NCI-H446 (cell line): ENCODE measurements around the gene GRIN3B.

Experiments
- DNase-seq, 2 experiments: peaks; one replicate each; lab custom pipeline; 2025; lab: John Stamatoyannopoulos, UW

GRIN3B gene

DNA sequence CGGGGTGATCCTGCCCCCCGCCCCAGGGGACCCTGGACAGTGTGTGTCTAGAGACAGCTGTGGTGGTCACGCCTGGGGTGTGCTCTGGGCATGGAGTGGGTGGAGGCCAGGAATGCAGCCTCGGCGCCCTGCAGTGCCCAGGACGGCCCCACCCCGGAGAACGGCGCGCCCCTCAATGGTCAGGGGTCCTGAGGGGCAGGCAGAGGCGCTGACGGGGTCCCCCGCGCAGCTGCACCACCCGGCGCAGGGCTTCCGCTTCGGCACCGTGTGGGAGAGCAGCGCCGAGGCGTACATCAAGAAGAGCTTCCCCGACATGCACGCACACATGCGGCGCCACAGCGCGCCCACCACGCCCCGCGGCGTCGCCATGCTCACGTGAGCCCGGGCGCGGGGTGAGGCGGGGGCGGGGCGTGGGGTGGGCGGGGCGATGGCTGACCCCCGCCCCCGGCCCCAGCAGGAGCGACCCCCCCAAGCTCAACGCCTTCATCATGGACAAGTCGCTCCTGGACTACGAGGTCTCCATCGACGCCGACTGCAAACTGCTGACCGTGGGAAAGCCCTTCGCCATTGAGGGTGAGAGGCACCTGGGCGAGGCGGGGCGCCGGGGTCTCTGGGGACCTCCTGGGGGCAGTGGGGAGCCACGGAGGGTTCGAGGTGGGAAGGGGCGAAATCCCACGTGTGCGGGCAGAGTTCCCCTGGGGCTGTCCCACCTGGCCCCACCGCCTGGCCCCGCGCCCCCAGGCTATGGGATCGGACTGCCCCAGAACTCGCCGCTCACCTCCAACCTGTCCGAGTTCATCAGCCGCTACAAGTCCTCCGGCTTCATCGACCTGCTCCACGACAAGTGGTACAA lies 7.4 kb downstream of the GRIN3B start:
- no peak for DNase-seq

DNA sequence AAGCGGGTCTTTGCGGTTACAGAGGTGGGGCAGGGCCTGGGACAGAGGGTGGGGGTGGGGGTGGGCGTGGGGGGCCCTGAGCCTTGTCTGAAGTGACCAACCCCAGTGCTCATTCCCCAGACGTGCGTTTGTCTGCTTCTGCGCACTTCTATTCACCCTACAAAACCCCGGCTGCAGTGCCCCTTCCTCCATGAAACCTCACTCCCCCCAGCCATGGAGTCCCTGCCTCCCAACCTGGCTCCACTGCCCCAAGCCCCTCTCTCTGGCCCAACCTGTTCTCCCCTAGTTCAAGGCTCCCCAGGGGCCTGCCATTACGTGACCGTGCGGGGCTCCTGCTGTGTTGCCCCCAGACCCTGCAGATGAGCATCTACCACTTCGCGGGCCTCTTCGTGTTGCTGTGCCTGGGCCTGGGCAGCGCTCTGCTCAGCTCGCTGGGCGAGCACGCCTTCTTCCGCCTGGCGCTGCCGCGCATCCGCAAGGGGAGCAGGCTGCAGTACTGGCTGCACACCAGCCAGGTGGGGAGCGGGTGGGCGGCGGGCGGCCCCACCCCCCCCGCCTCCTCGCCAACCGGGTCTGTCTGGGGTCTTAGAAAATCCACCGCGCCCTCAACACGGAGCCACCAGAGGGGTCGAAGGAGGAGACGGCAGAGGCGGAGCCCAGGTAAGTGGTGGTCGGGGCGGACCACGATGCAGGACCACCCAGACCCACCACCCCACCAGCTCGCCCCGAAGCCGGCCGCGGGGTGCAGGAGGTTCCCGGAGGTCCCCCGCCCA lies 8.2 kb downstream of the GRIN3B start:
- DNase-seq: no peak

DNA sequence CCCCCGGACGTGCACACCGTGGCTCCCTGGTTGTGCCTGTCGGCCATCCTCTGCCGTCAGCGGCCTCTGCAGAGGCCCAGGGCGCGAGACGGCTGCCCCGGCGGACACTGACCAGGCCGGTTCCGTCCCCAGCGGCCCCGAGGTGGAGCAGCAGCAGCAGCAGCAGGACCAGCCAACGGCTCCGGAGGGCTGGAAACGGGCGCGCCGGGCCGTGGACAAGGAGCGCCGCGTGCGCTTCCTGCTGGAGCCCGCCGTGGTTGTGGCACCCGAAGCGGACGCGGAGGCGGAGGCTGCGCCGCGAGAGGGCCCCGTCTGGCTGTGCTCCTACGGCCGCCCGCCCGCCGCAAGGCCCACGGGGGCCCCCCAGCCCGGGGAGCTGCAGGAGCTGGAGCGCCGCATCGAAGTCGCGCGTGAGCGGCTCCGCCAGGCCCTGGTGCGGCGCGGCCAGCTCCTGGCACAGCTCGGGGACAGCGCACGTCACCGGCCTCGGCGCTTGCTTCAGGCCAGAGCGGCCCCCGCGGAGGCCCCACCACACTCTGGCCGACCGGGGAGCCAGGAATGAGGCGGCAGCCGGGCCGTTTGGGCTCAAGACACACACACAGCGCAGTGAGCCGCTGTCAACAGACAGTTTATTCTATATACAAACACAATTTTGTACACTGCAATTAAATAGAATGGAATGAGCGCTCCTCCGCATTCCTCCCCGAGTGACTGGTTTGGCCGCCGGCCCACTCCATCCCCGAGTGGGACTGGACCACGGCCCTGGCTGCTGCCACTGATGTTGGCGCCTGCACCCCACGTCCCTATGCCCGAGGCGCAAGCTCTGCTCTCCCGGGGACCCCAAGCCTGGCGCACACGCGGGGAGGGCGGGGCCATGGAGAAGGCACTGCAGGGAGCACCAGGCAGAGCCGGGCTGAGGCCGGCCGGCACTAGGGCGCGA lies 9.1 kb downstream of the GRIN3B start:
- DNase-seq: no peak

DNA sequence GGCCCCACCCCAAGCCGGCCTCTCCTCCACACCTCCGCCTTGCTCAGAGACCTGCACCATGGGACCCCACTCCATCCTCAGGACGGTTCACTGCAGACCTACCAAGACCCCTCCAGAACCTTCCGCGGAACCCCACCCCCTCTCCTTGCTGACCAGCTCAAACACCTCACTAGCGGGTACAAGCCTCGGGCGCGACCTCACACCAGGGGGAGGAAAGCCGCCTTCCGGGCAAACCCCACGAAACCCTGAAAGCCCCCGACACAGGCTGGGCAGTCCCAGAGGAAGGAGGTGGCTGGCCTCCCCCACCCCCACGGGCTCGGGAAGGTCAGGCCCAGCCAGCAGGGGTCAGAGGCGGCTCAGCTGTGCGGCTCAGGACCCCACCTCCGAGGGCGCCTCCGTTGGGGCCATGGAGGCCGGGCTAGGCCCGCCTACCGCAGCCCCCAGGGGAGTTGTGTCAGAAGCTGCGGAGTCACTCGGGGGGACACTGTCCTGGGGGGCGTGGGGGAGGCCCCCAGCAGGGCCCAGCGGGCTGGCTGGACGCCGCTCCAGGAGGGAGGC lies 9.8 kb downstream of the GRIN3B start:
- no peak for DNase-seq

DNA sequence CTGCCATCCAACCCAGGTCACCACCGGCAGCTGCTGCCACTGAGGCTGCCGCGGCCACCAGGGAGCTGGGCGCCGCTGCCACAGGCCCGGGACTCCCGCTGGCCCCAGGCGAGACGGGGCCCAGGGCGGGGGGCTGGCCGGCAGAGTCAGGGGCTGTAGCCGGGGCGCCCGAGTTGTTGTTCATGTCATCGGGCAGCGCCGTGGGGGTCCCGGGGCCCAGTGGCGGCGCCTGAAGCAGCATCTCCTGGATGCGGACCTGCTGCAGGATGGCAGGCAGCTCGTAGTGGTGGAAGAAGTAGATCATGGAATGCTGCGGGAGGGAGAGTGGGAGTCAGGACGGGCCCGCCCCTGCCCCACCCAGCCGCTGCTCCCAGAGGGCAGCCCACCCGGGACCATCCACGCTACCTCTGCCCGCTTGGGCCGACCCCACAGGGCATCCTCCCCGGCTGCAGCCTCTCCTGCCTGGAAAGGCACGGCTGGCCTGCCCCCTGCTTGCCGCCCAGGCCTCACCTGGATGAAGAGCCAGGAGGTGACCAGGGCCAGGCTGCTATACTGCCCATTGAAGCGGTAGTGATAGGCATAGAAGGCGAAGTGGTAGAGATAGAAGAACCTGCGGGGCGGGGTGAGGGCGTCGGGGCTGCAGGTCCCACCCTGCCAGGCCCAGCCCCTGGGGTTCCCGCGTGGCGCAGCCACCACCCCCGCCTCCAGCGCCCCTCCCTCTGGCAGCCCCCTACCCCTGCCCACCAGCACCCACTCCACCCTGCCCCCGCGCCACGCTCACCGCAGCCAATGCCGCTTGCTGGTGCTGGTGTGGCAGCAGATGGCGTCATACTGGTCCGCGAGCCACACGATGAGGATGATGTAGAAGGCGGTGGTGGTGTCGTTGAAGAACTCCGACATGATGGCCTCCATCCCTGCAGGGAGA lies 10.6 kb downstream of the GRIN3B start:
- no peak for DNase-seq

DNA sequence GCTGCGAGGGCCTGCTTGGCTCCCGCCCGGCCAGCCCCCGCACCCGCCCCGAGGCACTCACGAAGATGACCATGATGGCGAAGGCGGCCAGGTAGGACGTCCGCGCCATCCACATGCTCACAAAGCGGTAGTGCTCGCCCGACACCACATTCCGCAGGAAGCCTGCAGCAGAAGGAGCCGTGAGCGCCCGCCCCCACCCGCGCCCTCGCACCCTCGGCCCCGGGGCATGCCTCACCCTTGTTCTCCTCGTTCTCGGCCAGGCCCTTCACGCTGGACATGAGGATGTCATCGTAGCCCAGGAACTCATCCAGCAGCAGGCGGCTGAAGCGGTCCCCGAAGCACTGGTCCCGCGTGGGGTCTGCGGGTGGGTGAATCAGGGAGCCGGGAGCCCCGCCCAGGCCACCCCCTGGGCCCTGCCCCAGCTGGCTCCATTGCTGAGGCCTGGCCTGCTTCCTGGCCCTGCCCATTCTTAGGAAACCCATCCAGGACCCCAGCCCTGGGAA lies 11.7 kb downstream of the GRIN3B start:
- DNase-seq: no peak

DNA sequence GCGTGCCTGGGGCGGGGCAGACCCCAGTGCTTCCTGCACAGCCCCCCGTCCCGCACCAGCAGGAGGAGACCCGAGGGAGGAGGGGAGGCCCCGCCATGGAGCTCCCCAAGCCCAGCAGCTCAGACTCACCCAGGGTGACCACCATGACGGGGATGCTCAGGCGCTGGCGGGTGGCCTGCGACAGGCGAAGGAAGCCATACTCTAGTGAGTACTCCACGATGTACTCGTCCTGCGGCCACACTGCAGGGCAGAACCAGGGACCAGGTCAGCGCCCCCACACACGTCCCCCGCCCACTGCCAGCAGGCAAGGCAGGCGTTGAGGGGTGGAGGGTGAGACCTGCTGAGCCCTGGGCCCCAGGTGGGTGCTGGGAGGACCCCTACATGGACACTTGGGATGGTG lies 12.1 kb downstream of the GRIN3B start:
- no peak for DNase-seq

DNA sequence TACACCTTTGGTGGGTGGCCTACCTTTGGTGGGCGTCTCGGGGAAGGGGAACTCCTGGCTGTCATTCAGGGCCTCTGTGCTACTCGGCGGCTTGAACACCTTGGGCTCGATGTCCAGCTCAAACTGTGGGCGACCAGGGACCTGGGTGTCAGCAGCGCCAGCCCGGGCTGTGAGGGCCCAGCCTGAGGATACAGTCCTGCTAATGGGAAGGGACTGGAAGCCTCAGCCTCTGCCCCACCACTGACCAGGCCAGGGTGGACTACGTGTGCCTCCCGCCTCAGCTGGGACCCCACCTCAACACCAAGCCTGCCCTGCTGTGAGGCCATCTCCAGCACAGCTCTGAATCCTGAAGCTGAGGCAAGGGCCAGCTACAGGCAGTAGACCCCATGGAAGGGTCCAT lies 13.0 kb downstream of the GRIN3B start:
- DNase-seq: no peak

DNA sequence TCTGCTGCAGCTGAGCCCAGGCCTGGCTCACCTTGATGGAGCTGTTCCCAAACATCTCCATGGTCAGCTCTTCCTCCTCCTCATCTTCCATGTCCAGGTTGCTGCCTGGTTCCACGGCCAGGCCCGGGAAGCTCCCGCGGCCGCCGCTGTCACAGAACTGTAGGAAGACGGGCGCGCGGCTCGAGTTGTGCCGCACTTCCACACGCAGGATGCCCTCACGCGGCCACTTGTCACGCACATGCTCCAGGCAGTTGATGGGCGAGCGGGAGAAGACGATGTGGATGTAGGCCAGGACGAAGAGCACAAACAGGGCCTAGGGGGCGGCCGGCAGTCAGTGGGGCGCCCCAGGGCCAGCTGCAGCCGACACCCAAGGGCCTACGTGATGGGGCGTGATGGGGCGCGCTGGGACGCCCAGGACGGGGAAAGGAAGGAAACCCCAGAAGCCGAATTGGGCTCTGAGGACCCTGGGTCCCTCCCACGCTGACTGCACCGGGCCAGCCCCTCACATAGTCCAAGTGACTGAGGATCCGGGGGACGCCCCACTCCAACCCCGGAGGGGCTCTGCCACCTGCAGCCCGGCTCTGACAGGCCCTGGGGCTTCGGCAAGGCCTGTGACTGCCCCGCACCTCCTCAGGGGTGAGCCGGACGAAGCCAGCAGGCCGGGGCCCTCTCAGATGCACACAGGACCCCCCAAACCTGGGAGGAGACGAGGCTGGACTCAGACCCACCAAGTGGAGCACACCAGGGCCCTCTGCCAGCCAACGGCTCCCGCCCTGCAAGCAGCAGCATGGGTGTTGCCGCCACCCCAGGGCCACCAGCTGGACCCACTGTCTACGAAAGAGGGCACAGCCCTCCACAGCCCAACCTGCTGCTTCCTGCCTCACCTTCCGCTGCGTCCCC lies 14.2 kb downstream of the GRIN3B start:
- no peak for DNase-seq

DNA sequence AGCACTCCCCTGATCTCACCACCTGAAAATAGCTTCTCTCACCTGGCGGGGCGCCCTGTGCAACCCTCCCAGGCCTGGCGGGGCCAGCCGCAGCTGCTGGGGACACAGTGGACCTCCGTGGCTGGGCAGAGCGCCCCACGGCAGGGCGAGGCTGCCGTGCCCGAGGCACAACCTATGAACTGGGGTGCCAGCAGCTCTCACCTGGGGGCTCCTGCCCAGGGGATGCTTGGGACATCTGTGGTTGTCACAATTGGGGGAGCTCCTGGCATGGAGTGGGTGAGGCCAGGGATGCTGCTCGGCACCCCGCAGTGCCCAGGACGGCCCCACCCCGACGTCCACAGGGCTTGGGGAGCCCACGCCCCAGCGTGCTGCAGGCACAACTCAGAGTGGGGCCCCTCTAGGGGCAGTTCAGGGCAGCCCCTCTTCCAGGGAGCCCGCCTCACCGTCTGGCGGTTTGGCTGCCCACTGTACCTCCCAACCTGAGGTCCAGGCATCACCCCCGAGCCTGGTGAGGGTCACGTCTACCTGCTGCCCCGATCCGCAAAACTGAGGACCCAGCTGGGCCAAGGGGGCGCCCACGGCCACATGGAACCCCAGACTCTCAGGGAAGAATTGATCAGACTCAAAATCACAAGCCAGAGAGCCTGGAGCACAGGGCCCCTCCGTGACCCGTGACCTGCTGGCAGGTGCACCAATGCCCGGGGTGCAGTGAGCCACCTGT lies 15.0 kb downstream of the GRIN3B start:
- DNase-seq: no peak

DNA sequence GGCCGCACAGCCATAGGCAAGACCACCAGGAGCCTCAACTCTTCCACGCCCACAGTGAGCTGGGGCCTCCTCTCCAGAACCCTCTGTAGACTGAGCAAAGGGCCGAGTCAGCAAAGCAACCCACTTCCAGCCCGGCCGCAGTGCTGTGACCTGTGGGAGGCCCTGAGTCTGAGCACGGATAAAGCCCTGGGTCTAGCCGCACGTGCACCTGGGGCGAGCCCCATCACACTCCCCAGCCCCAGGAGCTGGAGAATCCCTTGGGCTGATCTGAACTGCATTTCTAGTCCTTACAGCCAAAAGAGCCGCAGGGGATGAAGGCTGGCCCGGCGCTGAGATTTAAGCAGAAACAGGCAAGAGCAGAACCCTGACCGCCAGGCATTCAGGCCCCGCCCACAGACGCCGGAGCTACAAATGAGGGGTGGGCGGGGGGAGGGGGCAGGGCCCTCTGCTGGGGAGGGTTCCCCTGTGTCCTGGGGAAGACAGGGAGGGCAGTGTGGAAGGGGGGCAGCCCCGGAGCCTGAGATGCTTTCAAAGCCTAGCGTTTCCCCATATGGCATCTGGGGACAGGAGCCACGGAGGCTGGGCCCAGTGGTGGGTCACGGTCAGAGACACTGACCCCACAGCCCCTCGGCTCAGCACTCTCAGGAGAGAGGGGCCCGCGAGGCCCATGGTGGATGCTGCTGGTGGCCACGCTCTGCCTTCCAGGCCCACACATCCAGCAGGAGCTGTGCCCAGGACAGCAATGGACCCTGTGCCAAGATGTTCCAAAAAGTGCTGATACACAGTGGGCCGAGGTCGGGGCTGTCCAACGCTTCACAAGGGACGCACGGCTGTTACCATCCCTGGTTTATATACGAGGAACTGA lies 15.8 kb downstream of the GRIN3B start:
- no peak for DNase-seq

DNA sequence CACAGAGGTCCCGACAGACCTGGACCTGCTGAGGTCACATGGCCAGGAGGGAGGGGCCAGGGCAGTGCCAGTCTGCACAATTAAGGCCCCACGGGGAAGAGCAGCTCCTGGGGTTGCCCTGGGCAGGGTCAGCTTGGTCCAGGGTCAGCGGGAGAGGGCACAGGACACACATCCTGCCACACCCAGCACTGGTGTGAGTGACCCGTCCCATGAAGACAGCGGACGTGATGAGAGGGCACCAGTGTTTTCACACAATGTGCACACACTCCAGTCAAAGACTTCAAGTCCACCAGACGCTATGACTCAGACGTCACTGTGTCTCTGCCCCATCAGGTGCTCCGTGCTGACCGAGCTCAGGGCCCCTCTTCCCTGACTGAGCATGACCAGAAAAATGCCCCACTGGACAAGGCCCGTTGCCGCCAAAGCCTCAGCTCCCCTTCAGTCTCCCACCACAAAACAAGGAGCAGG lies 16.5 kb downstream of the GRIN3B start:
- DNase-seq: no peak

DNA sequence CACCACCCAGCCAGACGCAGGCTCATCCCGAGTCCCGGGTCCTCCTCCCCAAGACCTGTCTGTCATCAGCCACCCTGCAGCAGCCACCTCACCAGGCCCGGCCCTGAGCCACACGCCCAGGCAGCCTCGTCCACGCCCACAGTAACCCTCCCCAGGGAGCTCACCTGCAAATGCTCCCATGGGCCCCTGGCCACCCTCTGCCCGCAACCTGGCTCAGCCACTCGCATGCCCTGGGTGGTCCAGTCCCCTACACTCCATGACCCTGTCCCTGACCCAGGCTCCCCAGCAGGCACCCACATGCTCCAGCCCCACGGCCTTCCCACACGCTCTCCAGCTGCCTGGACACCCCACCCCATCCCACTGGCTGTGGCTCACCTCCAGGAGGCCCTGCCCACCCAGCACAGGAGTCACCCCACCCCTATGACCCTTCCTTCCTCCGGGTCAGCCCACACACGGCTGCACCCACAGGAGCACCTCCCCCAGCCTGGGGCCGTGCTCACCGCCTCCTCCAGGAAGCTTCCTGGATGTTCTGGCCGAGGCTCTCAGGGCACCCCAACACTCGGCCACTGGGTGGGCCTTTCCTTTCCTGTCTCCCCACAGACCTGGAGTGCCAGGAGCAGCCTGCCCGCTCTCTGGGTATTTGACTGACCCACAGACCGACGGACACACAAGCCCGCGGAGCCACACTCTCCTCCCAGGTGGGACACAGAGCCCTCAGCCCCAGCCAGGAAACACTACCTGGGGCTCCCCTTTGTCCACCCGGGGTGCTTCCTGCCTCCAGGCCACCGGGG lies 17.1 kb downstream of the GRIN3B start:
- no peak for DNase-seq

DNA sequence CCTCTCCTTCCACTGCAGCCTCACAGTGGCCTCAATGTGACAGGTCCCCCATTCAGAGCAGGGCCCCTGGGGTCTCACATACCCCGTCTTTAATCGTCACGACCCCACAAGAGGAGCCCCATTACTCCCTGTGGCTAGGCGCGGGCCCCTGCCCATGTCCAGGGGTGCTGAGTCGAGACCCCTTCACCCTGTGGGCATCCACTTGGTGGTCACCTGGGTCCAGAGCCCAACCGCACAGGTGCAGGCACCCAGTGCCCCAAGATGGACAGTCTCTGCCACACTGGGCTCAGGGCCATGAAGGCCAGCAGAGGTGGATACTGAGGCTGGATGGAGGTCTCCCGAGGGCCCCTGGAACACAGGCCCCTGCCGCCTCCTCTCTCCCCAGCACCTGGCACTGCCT lies 17.7 kb downstream of the GRIN3B start:
- no peak for DNase-seq

DNA sequence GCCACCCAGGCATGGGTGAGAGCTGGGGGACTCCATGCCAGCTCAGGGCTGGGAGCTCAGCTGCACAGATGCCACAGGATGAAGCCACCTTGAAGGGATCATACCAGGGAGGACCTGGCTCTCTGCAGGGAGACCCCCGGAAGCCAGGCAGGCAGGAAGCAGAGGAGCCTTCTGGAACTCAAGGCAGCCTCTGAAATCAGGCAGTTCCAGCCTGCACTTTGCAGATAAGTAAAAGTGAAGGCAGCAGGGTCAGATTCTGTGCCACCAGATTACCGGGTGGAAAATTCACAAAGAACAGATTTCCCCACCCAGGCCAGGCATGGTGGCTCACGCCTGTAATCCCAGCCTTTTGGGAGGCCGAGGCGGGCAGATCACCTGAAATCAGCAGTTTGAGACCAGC lies 18.2 kb downstream of the GRIN3B start:
- no peak for DNase-seq

DNA sequence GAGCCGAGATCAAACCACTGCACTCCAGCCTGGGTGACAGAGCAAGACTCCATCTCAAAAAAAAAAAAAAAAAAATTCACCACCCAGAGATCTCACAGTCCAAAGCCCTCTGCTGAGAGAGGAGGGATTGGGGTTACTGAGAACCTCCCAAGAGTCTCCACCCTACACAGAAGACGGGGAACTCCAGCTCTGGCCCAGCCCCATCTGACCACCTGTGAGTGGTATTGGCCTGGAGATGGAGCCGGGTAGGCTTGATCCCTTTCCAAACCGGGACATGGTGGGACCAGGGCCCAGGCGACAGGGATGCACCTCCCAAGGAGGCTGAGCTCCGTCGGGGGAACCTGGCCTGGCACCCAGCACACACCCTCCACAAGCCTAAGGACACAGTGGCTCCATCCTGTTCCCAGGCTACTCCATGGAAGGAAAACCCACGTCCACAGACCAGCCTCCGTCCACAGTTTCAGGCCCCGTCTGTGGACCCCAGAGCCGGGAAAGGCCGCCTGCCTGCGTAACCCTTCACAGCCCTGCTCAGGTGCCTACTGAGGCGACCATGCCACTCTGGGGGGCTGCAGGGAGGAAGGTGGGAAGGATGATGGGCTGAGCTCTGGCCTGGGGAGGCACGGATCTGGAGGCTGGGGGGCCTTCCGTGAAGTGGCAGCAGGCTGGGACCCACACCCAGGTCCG lies 18.9 kb downstream of the GRIN3B start:
- no peak for DNase-seq

DNA sequence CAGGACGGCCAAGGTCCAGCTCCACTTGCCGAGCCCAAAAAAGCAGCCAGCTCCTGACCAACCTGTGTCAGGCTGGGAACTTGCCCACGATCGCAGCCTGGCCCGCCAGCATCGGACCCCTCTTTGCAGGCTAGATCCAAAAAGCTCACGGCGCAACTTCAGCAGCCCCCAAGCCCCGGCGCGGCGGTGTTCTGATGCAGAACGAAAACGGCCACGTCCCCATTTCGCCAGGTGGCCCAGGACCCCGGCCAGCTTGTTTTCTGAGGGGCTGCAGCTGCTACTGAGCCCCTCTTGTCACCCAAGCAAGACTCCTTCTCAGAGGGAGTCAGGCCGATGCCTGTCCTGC lies 19.4 kb downstream of the GRIN3B start:
- no peak for DNase-seq
